HK-2 (cell line): ENCODE data around the gene MAGEC3.
"Not testable (repeated sequence)": the region's sequence is repeated elsewhere in the genome, so short reads cannot be mapped to it uniquely, and the experiment has no call there.

ENCODE experiments used
- DNase-seq: peaks from one replicate; pipeline ENCODE4 v3.0.0-alpha.2; 2018; ENCODE audit not compliant: unreplicated experiment

MAGEC3 gene, protein sequence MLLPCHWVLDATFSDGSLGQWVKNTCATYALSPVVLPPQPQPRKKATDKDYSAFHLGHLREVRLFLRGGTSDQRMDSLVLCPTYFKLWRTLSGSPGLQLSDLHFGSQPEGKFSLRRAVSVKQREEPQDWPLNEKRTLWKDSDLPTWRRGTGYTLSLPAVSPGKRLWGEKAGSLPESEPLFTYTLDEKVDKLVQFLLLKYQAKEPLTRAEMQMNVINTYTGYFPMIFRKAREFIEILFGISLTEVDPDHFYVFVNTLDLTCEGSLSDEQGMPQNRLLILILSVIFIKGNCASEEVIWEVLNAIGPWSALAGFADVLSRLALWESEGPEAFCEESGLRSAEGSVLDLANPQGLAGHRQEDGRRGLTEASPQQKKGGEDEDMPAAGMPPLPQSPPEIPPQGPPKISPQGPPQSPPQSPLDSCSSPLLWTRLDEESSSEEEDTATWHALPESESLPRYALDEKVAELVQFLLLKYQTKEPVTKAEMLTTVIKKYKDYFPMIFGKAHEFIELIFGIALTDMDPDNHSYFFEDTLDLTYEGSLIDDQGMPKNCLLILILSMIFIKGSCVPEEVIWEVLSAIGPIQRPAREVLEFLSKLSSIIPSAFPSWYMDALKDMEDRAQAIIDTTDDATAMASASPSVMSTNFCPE

DNA sequence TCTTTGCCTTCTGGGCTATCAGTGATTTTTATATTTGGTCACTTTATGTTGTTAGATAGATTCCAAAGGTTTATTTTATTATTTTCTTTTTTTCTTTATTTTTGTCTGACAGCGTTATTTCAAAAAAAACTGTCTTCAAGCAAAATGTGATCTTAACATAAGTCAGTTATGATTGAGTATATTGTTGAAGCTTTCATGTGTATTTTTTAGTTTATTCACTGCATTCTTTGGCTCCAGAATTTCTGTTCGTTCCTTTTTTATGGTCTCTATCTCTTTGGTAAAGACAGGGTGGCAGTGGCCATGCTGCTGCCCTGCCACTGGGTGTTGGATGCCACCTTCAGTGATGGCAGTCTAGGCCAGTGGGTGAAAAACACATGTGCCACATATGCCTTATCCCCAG, at the start of gene MAGEC3:
Gene MAGEC3, plus strand, starts transcription at position 301 of the 400 bp plus-strand sequence. Its CDS starts 0 bp downstream, at position 301.
- no peak for DNase-seq

DNA sequence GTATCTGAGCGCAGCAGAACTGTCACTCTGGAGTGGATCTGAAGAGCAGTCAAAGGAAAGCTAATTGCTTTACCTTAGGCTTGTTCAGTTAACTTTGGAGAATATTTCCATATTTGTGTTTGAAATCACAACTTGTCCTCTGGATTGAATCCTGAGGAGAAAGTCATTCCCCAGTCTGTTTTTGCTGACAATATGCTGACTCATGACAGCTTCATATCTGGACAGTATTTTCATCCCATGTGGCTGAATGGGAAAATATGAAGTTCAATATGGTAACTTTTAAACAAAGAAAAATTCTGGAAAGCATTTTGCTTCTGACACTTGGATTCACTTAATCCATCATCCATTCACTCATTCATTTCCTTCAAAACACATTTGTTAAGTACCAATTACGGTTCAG, 46.3 kb upstream of the MAGEC3 start:
- DNase-seq, result no peak

DNA sequence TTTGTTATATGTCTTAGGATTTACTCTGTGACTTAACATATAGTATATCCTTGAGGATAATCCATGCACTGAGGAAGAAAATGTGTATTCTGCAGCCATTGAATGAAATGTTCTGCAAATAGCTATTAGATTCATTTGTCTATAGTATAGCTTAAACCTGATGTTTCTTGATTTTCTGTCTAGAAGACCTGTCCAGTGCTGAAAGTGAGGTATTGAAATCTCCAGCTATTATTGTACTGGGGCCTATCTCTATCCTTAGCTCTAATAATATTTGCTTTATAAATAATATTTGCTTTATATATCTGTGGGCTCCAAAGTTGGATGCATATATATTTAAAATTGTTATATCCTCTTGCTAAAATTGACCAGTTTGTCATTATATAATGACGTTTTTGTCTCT, 26.7 kb upstream of the MAGEC3 start:
- DNase-seq, result no peak

DNA sequence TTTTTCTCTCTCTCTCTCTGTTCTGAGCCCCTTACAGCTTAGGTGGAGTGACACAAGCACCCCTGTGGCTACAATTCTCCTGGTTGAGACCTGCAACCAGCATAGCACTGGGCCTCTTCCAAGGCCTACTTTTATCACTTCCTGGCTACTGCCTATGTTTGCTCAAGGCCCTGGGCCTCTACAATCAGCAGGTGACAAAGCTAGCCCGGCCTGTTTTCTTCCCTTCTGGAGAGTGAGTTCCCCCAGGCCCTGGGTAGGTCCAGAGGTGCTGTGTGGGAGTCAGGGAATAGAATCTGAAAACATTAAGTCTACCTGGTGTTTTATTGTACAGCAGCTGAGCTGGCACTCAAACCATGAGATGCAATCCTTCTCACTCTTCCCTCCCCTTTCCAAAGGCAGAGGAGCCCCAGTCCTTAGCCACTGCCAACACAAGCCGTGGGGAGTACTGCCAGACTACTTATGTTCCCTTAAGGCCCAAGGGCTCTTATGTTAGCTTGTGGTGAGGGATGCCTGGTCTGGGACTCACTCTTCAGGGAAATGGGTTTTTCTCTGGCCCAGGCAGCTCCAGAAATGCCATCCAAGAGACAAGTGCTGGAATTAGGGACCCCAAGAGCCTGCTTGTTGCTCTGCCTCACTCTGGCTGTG, 23.8 kb upstream of the MAGEC3 start:
- DNase-seq, result no peak

DNA sequence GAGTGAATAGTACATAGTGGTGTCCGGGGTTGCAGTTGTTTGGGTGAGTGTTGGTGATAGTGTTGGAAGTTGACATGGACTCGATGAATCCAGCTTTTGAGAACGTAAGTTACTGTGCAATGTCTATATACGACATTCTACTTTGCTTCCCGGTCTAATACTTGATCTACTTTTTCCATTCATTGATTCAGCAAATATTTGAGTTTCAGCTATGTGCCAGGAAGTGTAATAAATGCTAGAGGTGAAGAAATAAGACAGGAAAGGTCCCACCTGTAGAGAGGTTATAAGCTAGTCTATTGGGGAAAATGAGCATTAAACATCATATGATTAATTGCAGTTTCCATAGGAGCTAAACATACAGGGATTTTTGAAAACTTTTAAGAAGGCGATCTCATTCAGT, 22.2 kb upstream of the MAGEC3 start:
- DNase-seq, result no peak

DNA sequence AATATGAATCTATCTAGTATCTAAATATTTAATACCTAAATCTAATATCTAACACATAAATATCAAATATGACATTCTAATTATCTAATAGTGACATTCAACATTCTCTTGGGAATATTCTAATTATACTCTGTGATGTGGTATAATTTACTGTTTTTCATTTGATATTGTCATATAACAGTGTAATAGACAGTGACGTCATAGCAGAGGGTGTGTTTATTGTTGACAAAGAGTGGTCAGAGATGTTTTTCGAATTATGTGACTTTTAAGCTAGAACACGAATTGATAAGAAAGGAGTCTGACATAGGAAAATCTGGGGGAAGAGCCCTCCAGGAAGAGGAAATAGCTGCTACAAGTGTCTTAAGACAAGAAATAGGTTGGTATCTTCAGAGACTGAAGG, 5.9 kb upstream of the MAGEC3 start:
- no peak for DNase-seq

DNA sequence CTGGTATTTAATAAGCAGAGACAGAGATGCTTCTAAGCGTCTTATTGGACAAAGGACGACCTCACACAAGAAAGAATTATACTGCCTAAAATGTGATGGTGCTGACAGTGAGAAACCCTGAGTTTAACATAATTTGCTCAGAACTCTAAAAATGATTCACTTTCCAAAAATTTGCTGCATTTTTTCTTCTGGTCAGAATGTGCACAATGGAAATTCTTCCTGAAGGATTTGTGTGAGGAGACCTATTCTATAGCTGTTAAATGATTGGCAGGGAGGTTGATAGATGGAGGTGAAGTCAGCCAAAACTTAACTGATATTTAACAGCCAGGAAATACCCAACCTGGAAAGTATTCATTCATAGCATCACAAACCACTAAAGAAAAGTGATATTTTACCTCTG, 1.7 kb downstream of the MAGEC3 start:
- no peak for DNase-seq

DNA sequence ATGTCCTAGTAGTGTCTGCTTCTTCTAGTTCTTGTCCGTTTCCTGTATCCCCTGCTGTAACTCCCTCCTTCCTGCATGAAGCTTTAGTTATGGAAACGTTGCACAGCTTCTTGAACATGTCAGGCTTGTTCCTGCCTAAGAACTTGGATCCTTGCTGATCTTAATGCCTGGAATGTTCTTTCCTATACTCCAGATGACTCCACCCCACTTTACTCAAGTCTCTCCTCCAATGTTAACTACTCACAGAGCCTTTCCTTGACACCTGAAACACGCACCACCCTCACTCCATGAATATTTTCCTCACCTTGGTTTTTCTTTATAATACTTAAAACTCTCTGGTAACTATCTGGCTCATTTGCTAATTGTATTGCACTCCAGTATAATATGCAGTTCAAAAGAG, 19.4 kb downstream of the MAGEC3 start:
- no peak for DNase-seq

DNA sequence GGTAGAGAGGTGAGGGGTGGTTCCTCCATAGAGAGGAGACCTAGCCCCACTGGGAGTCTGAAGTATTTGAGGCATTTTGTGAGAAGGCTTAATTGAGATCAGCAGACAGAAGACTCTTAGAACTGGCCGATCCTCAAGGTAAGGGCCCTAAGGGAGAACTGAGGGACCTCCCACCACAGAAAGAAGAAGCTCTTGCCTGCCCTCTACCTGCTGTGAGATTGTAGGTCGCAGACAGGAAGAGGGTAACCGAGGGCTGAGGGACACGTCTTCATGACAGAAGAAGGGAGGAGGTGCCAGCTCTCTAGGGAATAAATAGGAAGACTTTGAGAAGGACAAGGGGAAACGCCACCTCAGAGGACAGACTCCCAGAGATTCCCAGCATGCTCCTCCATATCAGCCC, 41.5 kb downstream of the MAGEC3 start:
- DNase-seq, result no peak

DNA sequence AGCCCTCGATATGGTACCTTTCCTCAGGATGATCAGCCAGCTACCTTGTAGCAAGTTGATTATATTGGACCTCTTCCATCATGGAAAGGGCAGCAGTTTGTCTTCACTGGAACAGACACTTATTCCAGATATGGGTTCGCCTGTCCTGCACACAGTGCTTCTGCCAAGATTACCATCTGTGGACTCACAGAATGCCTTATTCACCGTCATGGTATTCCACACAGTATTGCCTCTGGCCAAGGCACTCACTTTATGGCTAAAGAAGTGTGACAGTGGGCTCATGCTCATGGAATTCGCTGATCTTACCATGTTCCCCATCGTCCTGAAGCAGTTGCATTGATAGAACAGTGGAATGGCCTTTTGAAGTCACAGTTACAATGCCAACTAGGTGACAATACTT, 50.7 kb downstream of the MAGEC3 start:
- DNase-seq, result not testable (repeated sequence)

DNA sequence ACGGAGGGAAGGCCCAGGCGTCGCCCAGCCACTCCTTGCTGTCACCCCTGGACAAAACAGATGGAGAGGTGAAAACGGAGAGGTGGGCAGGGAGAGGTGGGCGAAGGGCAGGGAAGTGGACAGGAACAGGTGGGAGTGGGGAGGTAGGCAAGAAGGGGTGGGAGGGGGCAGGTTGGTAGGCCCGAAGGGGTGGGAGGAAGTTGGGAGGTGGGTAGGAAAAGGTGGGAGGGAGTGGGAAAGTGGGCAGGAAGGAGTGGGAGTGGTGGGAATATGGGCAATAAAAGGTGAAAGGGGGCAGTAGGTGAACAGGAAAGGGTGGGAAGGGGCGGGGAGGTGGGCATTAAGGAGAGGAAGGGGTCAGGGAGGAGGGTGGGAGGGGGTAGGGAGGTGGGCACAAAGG, 56.6 kb downstream of the MAGEC3 start:
- DNase-seq, result no peak

DNA sequence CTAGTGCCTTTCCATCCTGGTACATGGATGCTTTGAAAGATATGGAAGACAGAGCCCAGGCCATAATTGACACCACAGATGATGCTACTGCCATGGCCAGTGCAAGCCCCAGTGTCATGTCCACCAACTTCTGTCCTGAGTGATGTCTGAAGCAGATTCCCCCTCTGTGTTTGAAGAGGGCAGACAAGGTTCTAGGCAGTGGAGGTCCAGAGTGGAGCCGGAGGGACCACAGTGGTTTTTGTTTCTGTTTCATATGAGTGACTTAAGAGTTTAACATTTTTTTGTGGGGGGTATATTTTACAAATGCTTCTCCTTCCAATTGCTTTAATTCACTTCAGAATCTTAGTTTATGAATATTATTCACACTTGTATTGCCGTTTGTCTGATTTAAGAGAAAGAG, 59.6 kb downstream of the MAGEC3 start:
- DNase-seq, result no peak

DNA sequence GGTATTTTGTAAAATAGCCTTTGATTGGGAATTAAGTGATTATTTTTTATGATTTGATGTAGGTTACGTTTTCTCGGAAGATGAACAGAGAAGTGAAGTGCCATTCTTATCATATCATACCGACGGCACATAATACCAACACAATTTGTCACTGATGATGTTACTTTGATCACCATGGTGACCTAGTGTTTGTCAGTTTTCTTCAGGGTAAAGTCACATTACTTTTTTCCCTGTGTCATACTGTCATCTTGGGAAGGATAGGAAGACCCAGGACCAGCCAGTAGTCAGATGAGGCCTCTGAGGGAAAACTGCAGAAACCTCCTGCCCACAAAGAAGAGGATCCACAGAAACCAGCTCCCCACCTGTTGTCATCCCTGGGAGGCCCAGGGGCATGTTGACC, 64.2 kb downstream of the MAGEC3 start:
- no peak for DNase-seq

DNA sequence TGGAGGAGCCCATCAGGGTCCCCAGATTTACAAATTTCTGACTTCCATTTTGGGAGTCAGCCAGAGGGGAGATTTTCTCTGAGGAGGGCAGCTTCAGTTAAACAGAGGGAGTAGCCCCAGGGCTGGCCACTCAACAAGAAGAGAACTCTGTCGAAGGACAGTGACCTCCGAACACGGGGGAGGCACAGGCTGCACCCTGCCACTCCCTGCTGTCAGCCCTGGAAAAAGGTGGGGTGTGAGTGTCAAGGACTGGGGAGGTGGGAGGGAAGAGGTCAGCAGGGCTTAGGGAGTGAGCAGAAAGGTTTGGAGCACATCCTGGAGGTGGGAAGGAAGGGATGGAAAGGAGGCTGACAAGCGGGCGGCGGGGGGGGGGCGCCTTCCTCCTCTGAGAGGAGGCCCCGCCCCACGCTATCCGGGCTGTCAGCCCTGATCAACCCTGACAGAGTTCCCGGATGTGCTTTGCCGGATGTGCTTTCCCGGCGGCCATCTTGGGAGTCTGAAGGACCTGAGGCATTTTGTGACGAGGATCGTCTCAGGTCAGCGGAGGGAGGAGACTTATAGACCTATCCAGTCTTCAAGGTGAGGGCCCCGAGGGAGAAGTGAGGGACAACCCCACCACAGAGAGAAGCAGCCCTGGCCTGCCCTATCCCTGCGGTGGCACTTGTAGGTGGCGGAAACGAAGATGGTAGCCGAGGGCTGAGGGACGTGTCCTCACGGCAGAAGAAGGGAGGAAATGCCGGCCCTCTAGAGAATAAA, 65.5 kb downstream of the MAGEC3 start, which contains the start of gene MAGEC1:
Gene MAGEC1, plus strand, starts transcription at position 495 of the 756 bp plus-strand sequence. CDS start 1,179 bp downstream, outside the sequence.
- no peak for DNase-seq

DNA sequence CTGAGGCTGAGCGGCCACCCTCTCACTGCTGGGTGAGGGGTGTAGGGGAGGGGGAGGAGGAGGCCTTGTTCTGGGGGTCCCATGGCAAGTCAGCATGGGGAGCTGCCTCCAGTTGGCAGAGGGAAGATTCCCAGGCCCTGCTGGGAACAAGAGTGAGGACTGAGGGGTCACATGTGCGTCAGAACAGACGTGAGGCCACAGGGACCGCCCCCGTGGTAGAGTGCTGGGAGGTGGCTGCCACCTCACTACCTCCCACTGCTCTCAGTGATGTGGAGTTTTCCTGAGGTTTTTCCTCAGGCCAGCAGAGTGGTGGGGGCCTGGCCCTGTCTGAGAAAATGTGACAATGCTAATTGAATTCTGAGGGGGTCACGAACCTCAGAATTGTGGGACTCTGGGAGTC, 66.1 kb downstream of the MAGEC3 start:
- no peak for DNase-seq

DNA sequence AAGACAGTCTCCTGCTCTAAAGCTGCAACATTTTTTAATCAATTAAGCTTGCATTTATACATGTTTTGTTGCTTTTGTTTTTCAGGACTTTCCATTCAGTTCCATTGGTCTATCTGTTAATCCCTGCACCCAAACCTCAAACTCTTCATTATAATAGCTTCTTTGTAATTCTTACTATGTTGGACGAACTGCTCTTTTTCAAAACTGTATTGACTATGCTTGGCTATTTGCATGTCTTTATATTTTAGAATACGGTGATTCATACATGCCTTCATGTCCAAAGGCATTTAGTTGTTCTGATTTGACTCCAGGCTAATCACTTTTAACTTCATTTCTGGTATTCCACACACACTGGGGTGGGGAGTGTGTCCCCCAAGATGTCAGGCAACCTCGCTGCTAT, 79.7 kb downstream of the MAGEC3 start:
- DNase-seq, result no peak

DNA sequence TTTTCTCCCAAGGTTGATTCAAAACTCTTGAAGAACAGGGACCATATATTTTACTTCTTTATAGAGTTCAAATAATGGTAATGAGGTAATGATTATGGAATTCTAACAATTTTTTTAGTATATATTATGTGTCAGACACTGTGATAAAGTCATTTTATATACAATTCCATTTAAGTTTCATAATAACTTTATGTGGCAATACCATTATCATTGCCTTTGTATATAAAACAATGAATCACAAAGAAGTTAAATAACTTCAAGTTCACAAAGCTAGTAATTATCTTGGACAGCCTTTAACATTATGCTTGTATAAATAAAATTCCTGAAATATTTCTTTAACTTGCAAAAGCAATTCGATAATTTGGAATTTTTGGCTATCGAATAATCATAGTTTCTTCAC, 86.2 kb downstream of the MAGEC3 start:
- no peak for DNase-seq

DNA sequence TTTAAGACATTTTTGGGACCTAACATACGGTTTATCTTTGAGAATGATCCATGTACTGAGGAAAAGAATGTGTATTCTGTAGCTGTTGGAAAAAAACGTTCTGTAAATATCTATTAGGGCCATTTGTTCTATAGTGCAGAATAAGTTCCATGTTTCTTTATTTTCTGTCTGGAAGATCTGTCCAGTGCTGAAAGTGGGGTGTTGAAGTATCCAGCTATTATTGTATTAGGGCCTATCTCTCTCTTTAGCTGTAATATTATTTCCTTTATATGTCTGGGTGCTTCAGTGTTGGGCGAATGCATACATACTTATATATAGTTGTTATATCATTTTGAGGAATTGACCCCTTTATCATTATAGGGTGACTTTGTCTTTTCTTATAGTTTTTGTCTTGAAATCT, 90.3 kb downstream of the MAGEC3 start:
- no peak for DNase-seq

DNA sequence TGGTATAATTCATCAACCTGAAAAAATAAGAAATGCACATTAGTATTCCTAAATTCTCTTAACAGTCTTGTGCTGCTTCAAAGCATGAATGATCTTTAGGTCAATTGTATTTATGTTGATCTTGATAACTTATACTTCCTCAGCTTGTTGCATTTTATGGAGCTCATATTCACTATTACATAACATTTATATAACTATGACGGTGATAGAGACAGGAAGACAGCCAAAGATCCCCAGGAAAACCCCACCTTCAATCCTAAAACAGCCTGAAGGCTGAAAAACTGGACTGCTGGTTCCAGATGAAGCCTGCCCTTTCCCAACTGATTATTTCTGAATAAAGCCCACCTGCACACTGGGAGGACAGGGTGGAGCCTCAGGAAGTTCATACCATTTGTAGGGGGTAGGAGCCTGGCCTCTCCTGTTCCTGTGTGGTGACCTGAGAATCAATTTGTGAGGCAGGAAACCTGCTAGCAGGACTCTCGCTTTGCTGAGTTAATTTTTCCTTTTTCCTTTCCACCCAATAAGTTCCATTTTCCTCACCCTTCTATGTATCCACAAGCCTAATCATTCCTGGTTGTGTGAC, 96.0 kb downstream of the MAGEC3 start:
- no peak for DNase-seq

DNA sequence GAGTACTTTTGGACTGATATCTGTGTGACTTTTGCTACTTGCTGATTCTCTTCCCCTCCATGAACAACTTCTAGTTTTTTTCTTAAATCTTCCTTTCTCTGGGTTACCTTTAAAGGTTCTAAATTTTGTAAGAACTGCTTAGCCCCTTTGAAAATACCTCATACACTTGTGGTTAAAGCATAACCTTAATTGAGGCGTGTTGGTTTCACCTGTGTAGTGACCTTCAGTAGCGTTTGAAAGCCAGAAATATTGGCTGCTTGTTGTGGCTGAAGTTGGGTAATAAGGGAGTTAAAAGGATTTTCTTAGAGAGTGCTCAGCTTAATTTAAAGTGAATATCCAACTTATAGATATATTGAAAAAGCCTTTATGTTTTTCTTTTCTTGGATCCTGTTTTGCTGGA, 97.5 kb downstream of the MAGEC3 start:
- no peak for DNase-seq

DNA sequence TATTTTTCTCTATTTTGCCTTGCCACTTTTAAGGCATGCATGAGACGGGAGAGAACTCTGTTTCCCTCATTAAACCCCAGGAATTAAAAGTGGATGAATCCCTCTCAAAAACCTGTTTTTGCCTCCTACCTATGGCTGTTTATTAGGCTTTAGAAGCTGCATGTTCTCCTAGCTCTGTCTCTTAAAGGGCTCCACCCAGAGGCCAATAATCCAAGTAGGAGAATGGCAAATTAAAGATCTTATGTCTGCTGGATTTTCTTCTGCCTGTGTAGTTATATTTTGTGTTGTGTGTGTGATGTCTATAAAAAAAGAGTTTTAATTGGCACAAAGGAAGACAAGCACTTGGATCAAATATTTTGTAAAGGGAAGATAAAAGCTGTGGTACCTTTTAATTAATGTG, 98.0 kb downstream of the MAGEC3 start:
- DNase-seq, result no peak

DNA sequence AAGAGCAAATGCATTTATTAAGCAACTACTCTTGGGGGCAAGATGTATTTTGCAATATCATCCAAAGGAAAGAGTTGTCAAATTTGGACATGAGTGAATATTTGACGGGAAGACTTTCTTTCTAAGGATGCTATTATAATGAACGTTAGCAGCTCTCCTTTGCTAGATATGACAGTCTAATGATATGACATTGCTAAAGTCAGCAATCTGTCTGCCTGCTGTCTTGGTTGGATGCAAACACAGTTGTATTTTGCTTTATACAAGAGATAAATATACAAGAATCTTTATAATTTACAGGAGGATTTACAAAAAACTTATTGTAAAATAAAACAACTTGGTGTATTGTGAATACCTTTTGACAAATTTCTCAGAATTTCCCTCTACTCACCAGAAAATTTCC, 103.1 kb downstream of the MAGEC3 start:
- DNase-seq, result no peak
